Thyroid gland (tissue), 4 donors: ENCODE results near the gene ATIC.

Source experiments
- POLR2A ChIP-seq, 2 donors: fragments of 450-650 bp; IDR thresholded peaks; one replicate each; pipeline ENCODE4 v1.6.1; 2017; ENCODE audit warnings: antibody characterized with exemption in 2 of 2, mild to moderate bottlenecking in 2 of 2, moderate library complexity in 1 of 2
- TF ChIP-seq, protein P1 (sequence below), 6 experiments: fragments of 200-600 bp in 3 of 6; fragments of 450-650 bp in 3 of 6; sonication (generic) in 3 of 6; IDR thresholded peaks; one replicate each; pipeline ENCODE4 v1.5.1; 2016 to 2019; ENCODE audit warnings: antibody characterized with exemption in 6 of 6, mild to moderate bottlenecking in 2 of 6, inconsistent platforms in 1 of 6, moderate library complexity in 1 of 6

DNA sequence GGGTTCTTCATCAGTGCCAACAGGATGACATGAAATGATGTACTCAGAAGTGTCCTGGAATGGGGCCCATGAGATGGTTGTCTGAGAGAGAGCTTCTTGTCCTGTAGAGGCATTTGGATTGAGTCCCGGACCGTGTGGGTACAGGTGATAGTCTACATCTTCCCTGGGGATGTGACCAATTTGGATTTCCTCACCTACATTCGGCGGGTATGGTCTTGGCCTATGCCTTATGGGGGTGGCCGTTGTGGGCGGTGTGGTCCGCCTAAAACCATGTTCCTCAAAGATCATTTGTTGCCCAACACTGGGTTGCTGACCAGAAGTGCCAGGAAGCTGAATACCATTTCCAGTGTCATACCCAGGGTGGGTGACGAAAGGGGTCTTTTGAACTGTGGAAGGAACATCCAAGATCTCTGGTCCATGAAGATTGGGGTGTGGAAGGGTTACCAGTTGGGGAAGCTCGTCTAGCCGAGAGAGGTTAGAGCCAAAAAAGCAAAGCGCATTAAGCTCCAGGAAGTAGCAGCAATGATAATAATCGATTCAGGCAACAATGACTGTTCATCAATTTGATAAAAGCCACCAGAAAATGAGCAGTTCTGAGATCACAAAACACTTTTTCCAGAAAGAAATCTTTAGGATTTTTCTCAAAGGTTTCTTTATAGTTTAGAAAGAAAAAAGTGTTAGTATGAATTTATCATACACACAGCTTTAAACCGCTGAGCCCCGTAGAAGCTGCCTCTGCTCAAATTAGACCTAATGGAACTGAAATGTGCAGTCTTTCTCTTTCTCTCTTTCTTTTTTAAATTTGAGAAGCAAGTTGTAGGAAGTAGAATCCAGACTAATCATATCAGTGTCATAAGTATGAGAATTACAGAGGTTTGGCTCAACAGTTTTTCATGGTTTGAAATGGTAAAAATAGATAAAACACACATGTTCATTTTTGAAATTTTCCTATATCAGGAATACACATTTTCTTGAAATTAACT is 60.3 kb downstream of the ATIC start:
- TF ChIP-seq, protein P1, sequence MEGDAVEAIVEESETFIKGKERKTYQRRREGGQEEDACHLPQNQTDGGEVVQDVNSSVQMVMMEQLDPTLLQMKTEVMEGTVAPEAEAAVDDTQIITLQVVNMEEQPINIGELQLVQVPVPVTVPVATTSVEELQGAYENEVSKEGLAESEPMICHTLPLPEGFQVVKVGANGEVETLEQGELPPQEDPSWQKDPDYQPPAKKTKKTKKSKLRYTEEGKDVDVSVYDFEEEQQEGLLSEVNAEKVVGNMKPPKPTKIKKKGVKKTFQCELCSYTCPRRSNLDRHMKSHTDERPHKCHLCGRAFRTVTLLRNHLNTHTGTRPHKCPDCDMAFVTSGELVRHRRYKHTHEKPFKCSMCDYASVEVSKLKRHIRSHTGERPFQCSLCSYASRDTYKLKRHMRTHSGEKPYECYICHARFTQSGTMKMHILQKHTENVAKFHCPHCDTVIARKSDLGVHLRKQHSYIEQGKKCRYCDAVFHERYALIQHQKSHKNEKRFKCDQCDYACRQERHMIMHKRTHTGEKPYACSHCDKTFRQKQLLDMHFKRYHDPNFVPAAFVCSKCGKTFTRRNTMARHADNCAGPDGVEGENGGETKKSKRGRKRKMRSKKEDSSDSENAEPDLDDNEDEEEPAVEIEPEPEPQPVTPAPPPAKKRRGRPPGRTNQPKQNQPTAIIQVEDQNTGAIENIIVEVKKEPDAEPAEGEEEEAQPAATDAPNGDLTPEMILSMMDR (IDR thresholded peaks at IDR 0.05), result no peak
- TF ChIP-seq POLR2A (IDR thresholded peaks at IDR 0.05), result no peak
